Measurements from ENCODE around the gene RTP5. TPM values are rescaled to one million over a fixed set of nuclear protein-coding genes. Genes with fewer than 3 reads are reported as not detected.
"Not testable (repeated sequence)": the region's sequence is repeated elsewhere in the genome, so short reads cannot be mapped to it uniquely, and the experiment has no call there.

RTP5 gene
- total and polyA plus RNA-seq, 2 of the 8 experiments (the other 6 are each of a cell fraction or from before 2014, with no cell fraction given): not detected

GRCh38 chr2:241819947-241820624 lies 49.4 kb upstream of the RTP5 start:
- H3K9me3 ChIP-seq (ENCODE audit: insufficient read depth in 2 of 2, low read depth in 1 of 2, low read length in 1 of 2); H3K23ac ChIP-seq (ENCODE audit: insufficient read length); H4K5ac ChIP-seq (ENCODE audit: insufficient read length, low read depth, low read length); H3K23me2 ChIP-seq (ENCODE audit: low read depth, low read length); H3K4me2 ChIP-seq (ENCODE audit: insufficient read depth in 1 of 2, low read depth in 2 of 2, low read length in 2 of 2); CTCF ChIA-PET (ENCODE audit: partially characterized antibody); H2BK15ac ChIP-seq (ENCODE audit: low read length); H2BK20ac ChIP-seq (ENCODE audit: low read length); H3K4me3 ChIP-seq (ENCODE audit: extremely low read depth in 1 of 4, insufficient read depth in 2 of 4, low read depth in 3 of 4, low read length in 4 of 4); H3K14ac ChIP-seq (ENCODE audit: insufficient read length); H3K9ac ChIP-seq (replicated peaks in 1 of 4; ENCODE audit: extremely low read depth in 1 of 4, low read depth in 3 of 4, low read length in 3 of 4); H4K20me1 ChIP-seq (replicated peaks in 1 of 2; ENCODE audit: control insufficient read depth in 1 of 2, insufficient read depth in 2 of 2, low read length in 2 of 2); DNase-seq (ENCODE audit: low read depth in 1 of 2, low spot score in 2 of 2); H3K27ac ChIP-seq (ENCODE audit: low read depth, low read length); H3K18ac ChIP-seq (ENCODE audit: extremely low read depth, low read length); H3K79me1 ChIP-seq (ENCODE audit: low read depth, low read length); H3K56ac ChIP-seq (replicated peaks; ENCODE audit: insufficient read length, low read depth, low read length); H2BK120ac ChIP-seq (replicated peaks; ENCODE audit: low read depth, low read length); H3K4me1 ChIP-seq (replicated peaks in 1 of 4; ENCODE audit: control insufficient read depth in 3 of 4, insufficient read depth in 4 of 4, low read length in 3 of 4); H2AFZ ChIP-seq (ENCODE audit: low read length); H3K27me3 ChIP-seq (replicated peaks in 1 of 4; ENCODE audit: control insufficient read depth in 3 of 4, extremely low read depth in 1 of 4, insufficient read depth in 3 of 4, low read length in 3 of 4); H3K4ac ChIP-seq (replicated peaks; ENCODE audit: insufficient read length, low read depth, low read length); H3K36me3 ChIP-seq (ENCODE audit: control insufficient read depth in 2 of 4, insufficient read depth in 4 of 4, low read length in 3 of 4); H4K91ac ChIP-seq (replicated peaks; ENCODE audit: insufficient read length, low read length); FAIRE-seq; H3K79me2 ChIP-seq (ENCODE audit: control insufficient read depth in 1 of 2, insufficient read depth in 2 of 2, low read length in 2 of 2): not testable (repeated sequence)
- POLR2A ChIA-PET (ENCODE audit: partially characterized antibody): interaction anchor here (0.7 to 1.4 kb wide), 2 partner anchors 16 to 24 kb away, joined by 3 read pairs; no protein-coding TSS in a partner anchor
- 0 out of 2 replicates have a peak overlapping the region, but pooled peaks have one; percentile 9 for H2BK12ac ChIP-seq (ENCODE audit: low read depth, low read length)
- WGBS, 2 experiments (ENCODE audit: extremely low coverage in 1 of 2, insufficient coverage in 1 of 2, insufficient read length in 1 of 2, insufficient replicate concordance in 2 of 2, low coverage in 1 of 2, low lambda C conversion rate in 2 of 2, missing lambda C conversion rate in 1 of 2): 85% methylated on average over 27 of the region's 27 CpGs; no CpG with 5 or more reads in 1 of the 2 experiments
- peak overlapping the region; percentile 35; the same call in 1 of the 2 replicates for H4K8ac ChIP-seq (ENCODE audit: extremely low read depth, insufficient read depth, low read length)
- peak overlapping the region; percentile 66; the same call in 1 of the 2 replicates for H2BK5ac ChIP-seq (ENCODE audit: low read depth, low read length)
- 0 out of 2 replicates have a peak overlapping the region, but pooled peaks have one; percentile 65 for H2AK5ac ChIP-seq (ENCODE audit: low read depth, low read length)
